ENCODE data around the gene ATAT1. TPM values are rescaled to one million over a fixed set of nuclear protein-coding genes. Genes with fewer than 3 reads are reported as not detected.

ATAT1 gene
- total RNA-seq, 1 donor from 2014 or later = 13.7 TPM

GRCh38 chr6:30681766-30682142, 55.1 kb downstream of the ATAT1 start:
- H3K4me3 ChIP-seq = peak overlapping the region; percentile 75 to 91
- H3K27me3 ChIP-seq = no peaks in the 10 kb centered on the region
- H3K27ac ChIP-seq = peak overlapping the region; percentile 99
- intact Hi-C loops (cut with DNase I) = loop anchor here (1.0 to 5.0 kb wide), 3 partner anchors 40 to 124 kb away; partner anchors contain the start of genes GNL1 and PRR3
- H3K9me3 ChIP-seq = no peaks in the 10 kb centered on the region
- no peak for DNase-seq (ENCODE audit: low spot score in 2 of 2)
- peaks cover 26 to 38% of the 10 kb centered on the region in 2 donors for H3K36me3 ChIP-seq
- H3K4me1 ChIP-seq = peaks cover 11 to 35% of the 10 kb centered on the region in 2 donors
- no peak for TF ChIP-seq CTCF (IDR thresholded peaks at IDR 0.05)

- H3K27me3 ChIP-seq = no peaks in the 10 kb centered on the region
- peak; percentile 81 to 96 for DNase-seq (ENCODE audit: low spot score in 2 of 2)
- intact Hi-C loops (cut with DNase I) = loop anchor here (1.0 to 5.0 kb wide), 3 partner anchors 39 to 125 kb away; partner anchors contain the start of genes GNL1 and PRR3
- peak in 1 of 3 experiments; percentile 3 for TF ChIP-seq CTCF (IDR thresholded peaks at IDR 0.05)
- H3K9me3 ChIP-seq = no peaks in the 10 kb centered on the region
- peaks cover 11 to 35% of the 10 kb centered on the region in 2 donors for H3K4me1 ChIP-seq
- H3K4me3 ChIP-seq = peak overlapping the region; percentile 75 to 91
- peaks cover 19 to 31% of the 10 kb centered on the region in 2 donors for H3K36me3 ChIP-seq
- H3K27ac ChIP-seq = peak overlapping the region; percentile 99
Measured at GRCh38 chr6:30682143-30683117, 55.8 kb downstream of the ATAT1 start.

- intact Hi-C loops (cut with DNase I) = loop anchor here (2.0 to 5.0 kb wide), 2 partner anchors 69 to 126 kb away; partner anchors contain the start of genes GNL1 and PRR3
- Histone ChIP-seq H3K4me1 (peaks cover 18 to 43% of the 10 kb centered on the region in 2 donors), H3K27me3 (no peaks in the 10 kb centered on the region), H3K36me3 (peaks cover 9 to 22% of the 10 kb centered on the region in 2 donors), H3K4me3 (peak overlapping the region; percentile 75 to 91), H3K27ac (peak overlapping the region; percentile 99), H3K9me3 (no peaks in the 10 kb centered on the region)
- no peak for DNase-seq (ENCODE audit: low spot score in 2 of 2)
- no peak for TF ChIP-seq CTCF (IDR thresholded peaks at IDR 0.05)
Measured at GRCh38 chr6:30683183-30683979, 56.7 kb downstream of the ATAT1 start.

GRCh38 chr6:30683980-30684338, 57.3 kb downstream of the ATAT1 start:
- no peak for TF ChIP-seq CTCF (IDR thresholded peaks at IDR 0.05)
- H3K36me3 ChIP-seq = peaks cover 5 to 16% of the 10 kb centered on the region in 2 donors
- no peaks in the 10 kb centered on the region for H3K27me3 ChIP-seq
- H3K4me1 ChIP-seq = peaks cover 18 to 46% of the 10 kb centered on the region in 2 donors
- peak overlapping the region; percentile 75 to 91 for H3K4me3 ChIP-seq
- no peak for DNase-seq (ENCODE audit: low spot score in 2 of 2)
- intact Hi-C loops (cut with DNase I) = loop anchor here (2.0 to 5.0 kb wide), 2 partner anchors 69 to 127 kb away; partner anchors contain the start of genes GNL1 and PRR3
- H3K9me3 ChIP-seq = no peaks in the 10 kb centered on the region
- H3K27ac ChIP-seq = peak overlapping the region; percentile 99

All from ascending aorta (tissue), 2 donors.